ENCODE results near the gene ARHGAP1.

GRCh38 chr11:46674463-46675287 lies 25.7 kb downstream of the ARHGAP1 start:
- TF ChIP-seq POLR2A (IDR thresholded peaks at IDR 0.05), result no peak
- TF ChIP-seq CTCF (IDR thresholded peaks at IDR 0.05), result no peak
- TF ChIP-seq POLR2AphosphoS5 (IDR thresholded peaks at IDR 0.05; ENCODE audit: insufficient read depth in 1 of 2, low read depth in 1 of 2), result peak in 1 of 2 donors; percentile 20

Measured in vagina (tissue), 2 donors.